ENCODE measurements around the gene RPL37. TPM values are rescaled to one million over a fixed set of nuclear protein-coding genes. Genes with fewer than 3 reads are reported as not detected.
"Not testable (repeated sequence)": the region's sequence is repeated elsewhere in the genome, so short reads cannot be mapped to it uniquely, and the experiment has no call there.

Gene RPL37
- polyA plus RNA-seq, 3 donors: 968 to 2,235 (median 1,717) TPM

GRCh38 chr5:40801771-40802562, 33.1 kb downstream of the RPL37 start:
- WGBS, 3 donors: 81 to 88% (median 82%) methylated on average over 8 of the region's 8 CpGs
- no peak overlapping the region for H3K27ac ChIP-seq (ENCODE audit: low read depth, low read length)

GRCh38 chr5:40799258-40799657, 35.8 kb downstream of the RPL37 start:
- H3K27ac ChIP-seq (ENCODE audit: low read depth, low read length): no peak overlapping the region
- WGBS, 3 donors: 0 to 25% (median 0%) methylated on average over 1 of the region's 1 CpG

GRCh38 chr5:40798801-40799210, 36.2 kb downstream of the RPL37 start:
- no peak overlapping the region for H3K27ac ChIP-seq (ENCODE audit: low read depth, low read length)
- WGBS, 3 donors: 4 to 8% (median 6%) methylated on average over 7 of the region's 7 CpGs

DNA sequence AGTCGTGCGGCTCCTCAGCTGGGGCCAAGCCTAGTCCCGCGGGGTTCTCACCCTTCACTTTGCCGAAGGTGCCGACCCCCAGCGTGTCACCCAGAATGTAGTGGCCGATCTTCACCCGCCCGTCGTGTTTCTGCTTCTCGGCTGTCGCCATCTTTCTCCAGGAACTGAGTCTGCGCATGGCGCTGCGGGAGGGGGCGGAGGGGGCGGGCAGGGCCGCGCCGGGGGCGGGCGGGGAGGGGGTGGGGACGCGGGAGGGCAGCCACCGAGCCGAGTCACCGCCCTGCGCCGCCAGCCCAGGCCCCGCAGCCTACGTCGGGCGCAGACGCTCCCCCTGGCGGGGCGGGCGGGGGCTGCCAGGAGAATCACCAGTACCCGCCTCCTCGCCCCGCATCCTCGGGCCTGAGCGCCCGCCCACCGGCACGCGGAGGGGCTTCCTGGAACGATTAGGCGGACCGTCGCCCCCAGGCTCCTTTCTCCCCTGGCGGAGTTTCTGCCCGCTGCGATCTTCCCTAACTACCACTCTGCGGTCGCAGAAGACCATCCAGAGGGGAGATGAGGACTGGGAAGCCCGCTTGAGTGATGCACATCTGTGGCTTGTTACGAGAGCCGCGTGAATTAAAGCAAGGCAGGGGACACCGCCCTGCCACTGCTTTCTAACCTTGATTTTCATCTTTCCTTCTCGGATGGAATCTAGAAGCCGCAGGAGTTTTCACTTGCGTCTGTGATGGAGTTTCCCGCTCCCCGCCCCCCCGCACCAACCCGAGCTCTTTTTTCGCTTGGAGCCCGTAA, 36.8 kb downstream of the RPL37 start, which contains the start of gene PRKAA1:
PRKAA1 (minus strand) TSS at position 363 of the 789 bp plus-strand sequence; CDS start at position 178, 185 bp downstream.
- H3K27ac ChIP-seq (ENCODE audit: low read depth, low read length): peak within 1 kb of the TSS; percentile 79
- 0 to 1% (median 0%) methylated on average over 42 to 70 of the region's 70 CpGs for WGBS, 3 donors

- peak overlapping the region; percentile 79 for H3K27ac ChIP-seq (ENCODE audit: low read depth, low read length)
- WGBS, 3 donors: 0 to 1% (median 0%) methylated on average over 44 to 56 of the region's 56 CpGs
Measured at GRCh38 chr5:40797273-40798011, 37.6 kb downstream of the RPL37 start.

DNA sequence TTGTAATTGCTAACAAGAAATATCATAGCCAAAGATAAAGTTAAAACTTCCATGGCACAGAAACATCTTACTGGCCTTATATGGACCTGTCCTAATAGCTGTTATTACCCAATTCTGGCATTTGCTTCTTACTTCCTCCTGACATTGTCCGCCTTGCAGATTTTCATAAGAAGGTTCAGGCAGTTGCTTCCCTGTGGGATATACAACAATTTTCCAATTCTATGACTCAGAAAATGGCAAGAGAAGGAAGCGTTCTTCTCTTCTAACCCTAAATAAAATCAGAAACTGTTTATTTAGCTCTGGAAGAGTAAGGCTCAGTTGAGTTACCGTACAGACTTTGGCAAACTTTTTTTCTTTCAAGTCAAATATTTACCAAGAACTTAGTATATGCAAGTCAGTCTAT, 38.5 kb downstream of the RPL37 start:
- H3K27ac ChIP-seq (ENCODE audit: low read depth, low read length): no peak overlapping the region
- WGBS, 3 donors: 11 to 17% (median 15%) methylated on average over 3 of the region's 3 CpGs

DNA sequence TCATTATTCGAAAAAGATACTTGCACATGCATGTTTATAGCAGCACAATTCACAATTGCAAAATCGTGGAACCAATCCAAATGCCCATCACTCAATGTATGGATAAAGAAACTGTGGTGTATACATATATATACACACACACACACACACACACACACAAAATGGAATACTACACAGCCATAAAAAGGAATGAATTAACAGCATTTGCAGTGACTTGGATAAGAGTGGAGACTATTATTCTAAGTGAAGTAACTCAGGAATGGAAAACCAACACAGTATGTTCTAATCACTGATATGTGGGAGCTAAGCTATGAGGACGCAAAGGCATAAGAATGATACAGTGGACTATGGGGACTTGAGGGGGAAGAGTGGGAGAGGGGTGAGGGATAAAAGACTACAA, 40.1 kb downstream of the RPL37 start:
- 90 to 92% (median 92%) methylated on average over 3 of the region's 3 CpGs for WGBS, 3 donors
- H3K27ac ChIP-seq (ENCODE audit: low read depth, low read length): not testable (repeated sequence)

- not testable (repeated sequence) for H3K27ac ChIP-seq (ENCODE audit: low read depth, low read length)
Measured at GRCh38 chr5:40794340-40794739, 40.7 kb downstream of the RPL37 start.

DNA sequence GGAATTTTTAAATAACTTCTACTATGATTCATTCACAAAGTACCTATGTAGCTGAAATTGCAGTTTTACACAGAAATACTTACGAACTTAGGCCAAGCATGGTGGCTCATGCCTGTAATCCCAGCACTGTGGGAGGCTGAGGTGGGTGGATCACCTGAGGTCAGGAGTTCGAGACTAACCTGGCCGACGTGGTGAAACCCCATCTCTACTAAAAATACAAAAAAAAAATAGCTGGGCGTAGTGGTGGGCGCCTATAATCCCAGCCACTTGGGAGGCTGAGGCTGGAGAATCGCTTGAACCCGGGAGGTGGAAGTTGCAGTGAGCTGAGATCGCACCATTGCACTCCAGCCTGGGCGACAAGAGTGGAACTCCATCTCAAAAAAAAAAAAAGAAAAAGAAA, 42.3 kb downstream of the RPL37 start:
- WGBS, 3 donors: 96 to 98% (median 98%) methylated on average over 10 of the region's 10 CpGs
- not testable (repeated sequence) for H3K27ac ChIP-seq (ENCODE audit: low read depth, low read length)

DNA sequence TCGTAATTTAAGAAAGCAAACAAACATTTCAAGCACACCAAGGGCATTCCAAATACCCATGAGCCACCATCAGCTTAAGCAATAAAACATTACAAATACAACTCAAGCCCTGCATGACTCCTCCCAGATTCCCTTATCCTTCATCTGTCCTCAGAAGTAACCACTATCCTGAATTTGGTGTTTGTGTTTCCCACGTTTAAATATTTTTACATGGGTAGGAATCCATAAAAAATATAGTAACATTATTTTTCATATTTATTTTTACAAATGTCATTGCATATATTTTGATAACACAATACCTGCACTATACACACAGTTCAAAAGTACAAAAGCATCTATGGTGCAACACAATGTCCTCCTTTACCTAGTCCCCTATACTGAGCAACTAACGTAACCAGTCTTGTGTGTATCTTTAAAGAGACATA, 43.3 kb downstream of the RPL37 start:
- H3K27ac ChIP-seq (ENCODE audit: low read depth, low read length): no peak overlapping the region
- 34 to 60% (median 55%) methylated on average over 3 of the region's 3 CpGs for WGBS, 3 donors

GRCh38 chr5:40790947-40791593, 44.0 kb downstream of the RPL37 start:
- 37 to 59% (median 44%) methylated on average over 3 of the region's 3 CpGs for WGBS, 3 donors
- no peak overlapping the region for H3K27ac ChIP-seq (ENCODE audit: low read depth, low read length)

- 96 to 100% (median 100%) methylated on average over 5 of the region's 5 CpGs for WGBS, 3 donors
- H3K27ac ChIP-seq (ENCODE audit: low read depth, low read length): not testable (repeated sequence)
Measured at GRCh38 chr5:40788941-40789340, 46.1 kb downstream of the RPL37 start.

DNA sequence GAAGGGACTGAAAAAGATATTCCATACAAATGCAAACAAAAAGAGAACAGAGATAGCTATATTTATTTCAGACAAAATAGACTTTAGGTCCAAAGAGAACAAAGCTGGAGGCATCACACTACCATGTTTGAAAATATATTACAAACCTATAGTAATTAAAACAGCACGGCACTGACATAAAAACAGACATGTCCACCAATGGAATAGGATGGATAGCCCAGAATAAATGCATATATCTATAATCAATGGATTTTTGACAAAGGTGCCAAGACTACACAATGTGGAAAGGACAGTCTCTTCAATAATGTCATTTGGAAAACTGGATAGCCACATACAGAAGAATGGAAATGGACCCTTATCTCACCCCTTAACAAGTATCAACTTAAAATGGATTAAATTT, 47.0 kb downstream of the RPL37 start:
- WGBS, 3 donors: 94 to 97% (median 97%) methylated on average over 1 of the region's 1 CpG
- no peak overlapping the region for H3K27ac ChIP-seq (ENCODE audit: low read depth, low read length)

DNA sequence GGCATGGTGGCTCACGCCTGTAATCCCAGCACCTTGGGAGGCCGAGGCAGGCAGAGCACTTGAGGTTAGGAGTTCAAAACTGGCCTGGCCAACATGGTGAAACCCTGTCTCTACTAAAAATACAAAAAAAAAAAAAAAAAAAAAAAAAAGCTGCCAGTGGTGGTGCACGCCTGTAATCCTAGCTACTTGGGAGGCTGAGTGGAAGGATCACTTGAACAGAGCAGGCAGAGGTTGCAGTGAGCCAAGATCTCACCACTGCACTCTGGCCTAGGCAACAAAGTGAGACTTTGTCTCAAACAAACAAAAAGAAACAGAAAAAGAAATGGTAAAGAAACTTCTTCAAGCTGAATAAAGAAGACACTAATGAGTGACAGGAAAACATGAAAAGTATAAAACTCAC, 48.4 kb downstream of the RPL37 start:
- 97 to 99% (median 99%) methylated on average over 3 of the region's 3 CpGs for WGBS, 3 donors

GRCh38 chr5:40784916-40785315, 50.1 kb downstream of the RPL37 start:
- no peak overlapping the region for H3K27ac ChIP-seq (ENCODE audit: low read depth, low read length)
- WGBS, 3 donors: 87 to 94% (median 91%) methylated on average over 1 of the region's 1 CpG

More for the DNA sequence above, 48.4 kb downstream of the RPL37 start:
- not testable (repeated sequence) for H3K27ac ChIP-seq (ENCODE audit: low read depth, low read length)

DNA sequence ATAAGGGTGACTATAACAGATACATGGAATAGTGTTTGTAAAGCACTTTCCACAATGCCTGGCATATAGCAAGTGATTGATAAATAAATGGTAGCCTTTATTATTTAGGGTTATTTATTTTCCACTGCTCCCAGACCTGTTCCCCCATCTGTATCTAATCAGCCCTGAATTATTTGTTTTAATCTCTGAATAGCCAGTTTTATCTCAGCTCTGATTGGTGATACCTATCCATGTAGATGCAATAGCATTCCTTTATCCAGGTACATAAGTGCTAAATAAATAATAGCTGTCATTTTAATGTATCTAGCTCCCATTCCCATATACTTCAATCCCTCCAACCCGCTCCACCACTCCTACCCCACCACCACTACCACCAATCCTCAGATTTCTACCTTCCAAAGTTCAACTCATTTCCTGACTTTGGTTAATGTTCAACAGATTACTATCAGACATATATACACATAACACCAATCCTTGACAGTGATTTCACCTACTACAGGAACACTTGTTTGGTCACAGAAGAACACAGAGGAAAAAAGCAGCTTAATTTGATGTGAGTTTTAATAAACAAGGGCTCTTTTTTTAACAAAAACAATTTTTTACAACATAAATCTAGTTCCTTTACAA, 50.9 kb downstream of the RPL37 start:
- H3K27ac ChIP-seq (ENCODE audit: low read depth, low read length): no peak overlapping the region
- WGBS, 3 donors: 16 to 96% (median 88%) methylated on average over 1 of the region's 1 CpG

GRCh38 chr5:40781843-40782409, 53.1 kb downstream of the RPL37 start:
- H3K27ac ChIP-seq (ENCODE audit: low read depth, low read length): no peak overlapping the region

DNA sequence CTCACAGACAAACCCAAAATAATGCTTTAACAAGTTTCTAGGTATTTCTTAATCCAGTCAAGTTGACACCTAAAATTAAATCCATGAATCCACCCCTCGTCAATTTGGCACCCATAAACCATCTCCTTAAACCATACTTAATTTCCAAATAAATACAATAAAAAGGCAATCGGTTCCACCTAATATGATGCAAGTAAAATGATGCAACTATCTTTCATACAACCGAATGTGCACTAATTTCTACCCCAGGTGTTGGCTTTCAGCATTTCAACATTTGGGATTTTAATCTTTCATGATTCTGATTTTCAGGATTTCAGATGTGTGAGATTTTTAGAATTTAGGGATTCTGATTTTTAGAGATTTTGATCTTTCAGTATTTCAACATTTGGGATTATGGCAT, 54.2 kb downstream of the RPL37 start:
- H3K27ac ChIP-seq (ENCODE audit: low read depth, low read length): no peak overlapping the region
- 61 to 95% (median 70%) methylated on average over 3 of the region's 3 CpGs for WGBS, 3 donors
